GM19467 (cell line): ENCODE results near the gene GGCT.
"Not testable (repeated sequence)": the region's sequence is repeated elsewhere in the genome, so short reads cannot be mapped to it uniquely, and the experiment has no call there.

Experiments
- ATAC-seq: cut with Tn5 transposase; IDR thresholded peaks from one replicate; pipeline ENCODE4 v1.9.1; 2021; ENCODE audit warnings: mild to moderate bottlenecking, moderate library complexity; ENCODE audit not compliant: unreplicated experiment

The GGCT gene

GRCh38 chr7:30519122-30519521 is 14.5 kb upstream of the GGCT start:
- no peak for ATAC-seq

GRCh38 chr7:30515761-30516160 is 11.1 kb upstream of the GGCT start:
- ATAC-seq: no peak

- no peak for ATAC-seq
These were observed 10.1 kb upstream of the GGCT start for GRCh38 chr7:30514776-30515175.

GRCh38 chr7:30514177-30514576 is 9.5 kb upstream of the GGCT start:
- no peak for ATAC-seq

GRCh38 chr7:30513762-30514161 is 9.1 kb upstream of the GGCT start:
- no peak for ATAC-seq

GRCh38 chr7:30511973-30512662 is 7.5 kb upstream of the GGCT start:
- ATAC-seq: no peak

- no peak for ATAC-seq
These were observed 6.9 kb upstream of the GGCT start for GRCh38 chr7:30511494-30511893.

GRCh38 chr7:30510124-30511075 is 5.8 kb upstream of the GGCT start:
- no peak for ATAC-seq

GRCh38 chr7:30509171-30509857 is 4.7 kb upstream of the GGCT start:
- ATAC-seq: not testable (repeated sequence)

GRCh38 chr7:30507346-30507900 is 2.8 kb upstream of the GGCT start:
- not testable (repeated sequence) for ATAC-seq

GRCh38 chr7:30505174-30505697 is 607 bp upstream of the GGCT start:
- ATAC-seq: peak; percentile 10

- no peak for ATAC-seq
These were observed 1.1 kb downstream of the GGCT start for GRCh38 chr7:30503274-30504212.

- no peak for ATAC-seq
These were observed 2.0 kb downstream of the GGCT start for GRCh38 chr7:30502470-30503251.

- ATAC-seq: no peak
These were observed 3.4 kb downstream of the GGCT start for GRCh38 chr7:30501264-30501663.

GRCh38 chr7:30493228-30493627 is 11.4 kb downstream of the GGCT start:
- no peak for ATAC-seq

- ATAC-seq: no peak
These were observed 13.2 kb downstream of the GGCT start for GRCh38 chr7:30491417-30491816.

GRCh38 chr7:30487371-30487770 is 17.3 kb downstream of the GGCT start:
- no peak for ATAC-seq

GRCh38 chr7:30485667-30486066 is 19.0 kb downstream of the GGCT start:
- no peak for ATAC-seq

- not testable (repeated sequence) for ATAC-seq
These were observed 23.2 kb downstream of the GGCT start for GRCh38 chr7:30481416-30481815.
